Measurements from ENCODE around the gene ELOVL3. TPM values are rescaled to one million over a fixed set of nuclear protein-coding genes. Genes with fewer than 3 reads are reported as not detected.
A peak's percentile ranks its signal among the peaks of the same experiment; 100 is the strongest.

ELOVL3 gene
- total and polyA plus RNA-seq, 9 of the 15 experiments (the other 6 are each of a cell fraction or from before 2014, with no cell fraction given), result 0.32 to 3.3 (median 0.87) TPM

DNA sequence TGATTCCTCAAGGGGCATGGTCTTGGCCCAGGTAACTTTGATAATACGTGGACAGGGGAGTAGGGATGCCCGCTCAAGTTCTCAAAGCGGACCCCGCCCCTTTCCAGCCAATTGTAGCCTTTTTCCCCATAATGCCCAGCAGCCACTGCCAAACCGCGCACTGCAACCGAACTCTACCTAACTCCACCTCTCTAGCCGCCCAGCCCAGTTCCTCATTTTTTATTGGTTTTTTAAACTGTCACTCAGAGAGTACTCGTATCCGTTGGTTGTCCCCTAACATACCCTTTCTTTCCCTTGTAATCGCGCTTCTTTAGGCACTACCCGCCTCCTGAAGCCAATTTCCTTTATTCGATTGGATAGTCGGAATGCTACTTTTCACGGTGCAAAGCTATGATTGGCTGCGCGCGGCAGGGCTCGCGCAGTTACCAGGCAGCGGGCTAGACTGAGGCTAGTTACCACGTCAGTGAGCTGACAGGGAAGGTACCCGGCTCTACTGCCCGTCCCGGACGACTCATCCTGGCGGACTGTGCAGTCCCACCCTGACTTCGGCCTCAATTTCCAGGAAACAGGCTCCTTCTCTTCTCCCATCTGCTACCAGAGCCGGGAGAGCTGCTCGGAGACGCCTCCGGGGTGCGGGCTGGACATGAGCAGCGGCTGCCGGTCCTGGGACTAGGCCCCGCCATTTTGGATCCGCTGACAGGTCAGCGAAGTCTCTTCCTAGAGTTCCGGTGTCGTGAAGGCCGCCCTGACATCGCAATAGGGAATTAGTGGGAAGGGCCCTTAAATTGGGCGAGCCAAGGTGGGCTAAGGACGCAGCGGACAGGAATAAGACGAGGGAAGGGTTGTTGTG, 19.2 kb downstream of the ELOVL3 start, which contains the start of gene GBF1 (continued):
- TF ChIP-seq ATF1 (CRISPR knock-in tag; IDR thresholded peaks at IDR 0.05) (peak; percentile 15; the same call in 1 of the 2 replicates), ATF1 (tag; IDR thresholded peaks at IDR 0.05) (peak; percentile 96), RFX5 (IDR thresholded peaks at IDR 0.05; ENCODE audit: low read depth, low read length) (peak; percentile 68), NR2C2 (CRISPR knock-in tag; IDR thresholded peaks at IDR 0.05) (peak; percentile 81; the same call in 1 of the 2 replicates), NR2C2 (tag; IDR thresholded peaks at IDR 0.05) (peak; percentile 94), NCOR1 (IDR thresholded peaks at IDR 0.05) (no peak; the same call in 1 of the 2 replicates), MIER1 (IDR thresholded peaks at IDR 0.05; ENCODE audit: low read depth) (no peak), POLR2A (conservative IDR thresholded peaks at IDR 0.05) (peak; percentile 90), TAF1 (IDR thresholded peaks at IDR 0.05; ENCODE audit: control insufficient read depth, extremely low read depth, insufficient read depth, low read length, severe bottlenecking) (peak; percentile 69), RBM15 (IDR thresholded peaks at IDR 0.05; ENCODE audit: insufficient read depth, low read length) (no peak), JUNB (CRISPR knock-in tag; conservative IDR thresholded peaks at IDR 0.05) (no peak), YY1 (IDR thresholded peaks at IDR 0.05; ENCODE audit: borderline replicate concordance in 1 of 3, control insufficient read depth in 1 of 3, extremely low read depth in 1 of 3, insufficient read depth in 3 of 3, insufficient read length in 1 of 3, insufficient replicate concordance in 2 of 3, low read depth in 1 of 3, low read length in 2 of 3) (peak; percentile 70 to 93 (median 88)), PML (IDR thresholded peaks at IDR 0.05; ENCODE audit: low read length) (peak; percentile 75), CHD2 (IDR thresholded peaks at IDR 0.05; ENCODE audit: low read depth, low read length) (peak; percentile 67), C11orf30 (IDR thresholded peaks at IDR 0.05; ENCODE audit: low read depth) (peak; percentile 75), ILK (tag; IDR thresholded peaks at IDR 0.05; ENCODE audit: borderline replicate concordance, low read depth) (no peak), CEBPB (tag; IDR thresholded peaks at IDR 0.05) (no peak), SP1 (CRISPR knock-in tag; IDR thresholded peaks at IDR 0.05) (peak; percentile 77), CHD1 (IDR thresholded peaks at IDR 0.05; ENCODE audit: low read length) (peak; percentile 22), ZNF445 (CRISPR knock-in tag; IDR thresholded peaks at IDR 0.05; ENCODE audit: low read depth) (no peak)
- TF ChIP-seq, protein P1, sequence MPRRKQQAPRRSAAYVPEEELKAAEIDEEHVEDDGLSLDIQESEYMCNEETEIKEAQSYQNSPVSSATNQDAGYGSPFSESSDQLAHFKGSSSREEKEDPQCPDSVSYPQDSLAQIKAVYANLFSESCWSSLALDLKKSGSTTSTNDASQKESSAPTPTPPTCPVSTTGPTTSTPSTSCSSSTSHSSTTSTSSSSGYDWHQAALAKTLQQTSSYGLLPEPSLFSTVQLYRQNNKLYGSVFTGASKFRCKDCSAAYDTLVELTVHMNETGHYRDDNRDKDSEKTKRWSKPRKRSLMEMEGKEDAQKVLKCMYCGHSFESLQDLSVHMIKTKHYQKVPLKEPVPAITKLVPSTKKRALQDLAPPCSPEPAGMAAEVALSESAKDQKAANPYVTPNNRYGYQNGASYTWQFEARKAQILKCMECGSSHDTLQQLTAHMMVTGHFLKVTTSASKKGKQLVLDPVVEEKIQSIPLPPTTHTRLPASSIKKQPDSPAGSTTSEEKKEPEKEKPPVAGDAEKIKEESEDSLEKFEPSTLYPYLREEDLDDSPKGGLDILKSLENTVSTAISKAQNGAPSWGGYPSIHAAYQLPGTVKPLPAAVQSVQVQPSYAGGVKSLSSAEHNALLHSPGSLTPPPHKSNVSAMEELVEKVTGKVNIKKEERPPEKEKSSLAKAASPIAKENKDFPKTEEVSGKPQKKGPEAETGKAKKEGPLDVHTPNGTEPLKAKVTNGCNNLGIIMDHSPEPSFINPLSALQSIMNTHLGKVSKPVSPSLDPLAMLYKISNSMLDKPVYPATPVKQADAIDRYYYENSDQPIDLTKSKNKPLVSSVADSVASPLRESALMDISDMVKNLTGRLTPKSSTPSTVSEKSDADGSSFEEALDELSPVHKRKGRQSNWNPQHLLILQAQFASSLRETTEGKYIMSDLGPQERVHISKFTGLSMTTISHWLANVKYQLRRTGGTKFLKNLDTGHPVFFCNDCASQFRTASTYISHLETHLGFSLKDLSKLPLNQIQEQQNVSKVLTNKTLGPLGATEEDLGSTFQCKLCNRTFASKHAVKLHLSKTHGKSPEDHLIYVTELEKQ (CRISPR knock-in tag; IDR thresholded peaks at IDR 0.05), result no peak
- TF ChIP-seq, protein P2, sequence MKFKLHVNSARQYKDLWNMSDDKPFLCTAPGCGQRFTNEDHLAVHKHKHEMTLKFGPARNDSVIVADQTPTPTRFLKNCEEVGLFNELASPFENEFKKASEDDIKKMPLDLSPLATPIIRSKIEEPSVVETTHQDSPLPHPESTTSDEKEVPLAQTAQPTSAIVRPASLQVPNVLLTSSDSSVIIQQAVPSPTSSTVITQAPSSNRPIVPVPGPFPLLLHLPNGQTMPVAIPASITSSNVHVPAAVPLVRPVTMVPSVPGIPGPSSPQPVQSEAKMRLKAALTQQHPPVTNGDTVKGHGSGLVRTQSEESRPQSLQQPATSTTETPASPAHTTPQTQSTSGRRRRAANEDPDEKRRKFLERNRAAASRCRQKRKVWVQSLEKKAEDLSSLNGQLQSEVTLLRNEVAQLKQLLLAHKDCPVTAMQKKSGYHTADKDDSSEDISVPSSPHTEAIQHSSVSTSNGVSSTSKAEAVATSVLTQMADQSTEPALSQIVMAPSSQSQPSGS (CRISPR knock-in tag; IDR thresholded peaks at IDR 0.05), result no peak
- TF ChIP-seq, protein P3, sequence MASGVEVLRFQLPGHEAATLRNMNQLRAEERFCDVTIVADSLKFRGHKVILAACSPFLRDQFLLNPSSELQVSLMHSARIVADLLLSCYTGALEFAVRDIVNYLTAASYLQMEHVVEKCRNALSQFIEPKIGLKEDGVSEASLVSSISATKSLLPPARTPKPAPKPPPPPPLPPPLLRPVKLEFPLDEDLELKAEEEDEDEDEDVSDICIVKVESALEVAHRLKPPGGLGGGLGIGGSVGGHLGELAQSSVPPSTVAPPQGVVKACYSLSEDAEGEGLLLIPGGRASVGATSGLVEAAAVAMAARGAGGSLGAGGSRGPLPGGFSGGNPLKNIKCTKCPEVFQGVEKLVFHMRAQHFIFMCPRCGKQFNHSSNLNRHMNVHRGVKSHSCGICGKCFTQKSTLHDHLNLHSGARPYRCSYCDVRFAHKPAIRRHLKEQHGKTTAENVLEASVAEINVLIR (CRISPR knock-in tag; IDR thresholded peaks at IDR 0.05), result peak; percentile 31; the same call in 1 of the 2 replicates

Measured in K562 (cell line).